H1 (cell line): ENCODE results near the gene LTO1. TPM values are rescaled to one million over a fixed set of nuclear protein-coding genes. Genes with fewer than 3 reads are reported as not detected.

Source experiments
- SAP30 ChIP-seq: fragments of 300-600 bp; sonication (generic); IDR thresholded peaks from 2 replicates; pipeline ENCODE4 v1.7.1; 2012; ENCODE audit warnings: low read length, moderate library complexity, mild to moderate bottlenecking, inconsistent platforms; ENCODE audit not compliant: insufficient read depth, insufficient replicate concordance
- polyA plus RNA-seq, 7 experiments: library from polyadenylated mRNA; depleted of rRNA in 3 of 7; stranded (reverse) in 5 of 7; unstranded in 2 of 7; fragments of >200 nt in 5 of 7; fragments of 200-250 nt in 2 of 7; gene quantifications; 1 replicate in 5 of 7; 2 replicates in 1 of 7; 4 replicates in 1 of 7; pipeline versions ENCODE4 v1.2.1 to v1.2.3, GENCODE V29; 2011 to 2013; ENCODE audit warnings: missing spikeins in 2 of 7, mixed read lengths in 2 of 7
- total RNA-seq: library from RNA; stranded (reverse); fragmentation: NEBNext Ultra II Directional; extraction: Animal tissue kit (Norgen Biotek cat#: 25700); gene quantifications from 2 replicates; pipeline ENCODE4 v1.2.1, GENCODE V29; 2021

Gene LTO1
- total and polyA plus RNA-seq, 2 of the 8 experiments (the other 6 are each of a cell fraction or from before 2014, with no cell fraction given): 15.4 to 21.3 TPM

- TF ChIP-seq SAP30: no peak
Measured at GRCh38 chr11:69630424-69630823, 44.7 kb downstream of the LTO1 start (continued).
